ENCODE results near the gene RAB9B.

DNA sequence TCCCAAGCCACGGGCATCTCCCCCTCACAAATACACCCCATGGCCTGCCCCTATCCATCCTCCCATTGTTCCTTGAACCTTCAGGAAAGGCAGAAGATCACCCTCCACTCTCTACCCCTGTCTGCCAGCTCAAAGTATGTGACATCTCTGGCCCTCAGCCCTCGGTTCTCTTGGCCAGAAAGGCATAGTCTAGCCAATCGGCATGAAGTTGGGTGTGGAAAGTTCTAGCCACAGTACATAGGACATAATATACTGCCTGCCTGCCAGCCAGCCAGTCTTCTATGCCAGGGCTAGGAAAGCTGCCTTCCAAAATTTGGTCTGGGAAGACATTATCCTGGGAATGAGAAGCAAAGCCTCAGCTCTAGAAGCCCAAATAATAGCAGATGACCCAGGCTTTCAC is 58.6 kb downstream of the RAB9B start:
- TF ChIP-seq, protein P1, sequence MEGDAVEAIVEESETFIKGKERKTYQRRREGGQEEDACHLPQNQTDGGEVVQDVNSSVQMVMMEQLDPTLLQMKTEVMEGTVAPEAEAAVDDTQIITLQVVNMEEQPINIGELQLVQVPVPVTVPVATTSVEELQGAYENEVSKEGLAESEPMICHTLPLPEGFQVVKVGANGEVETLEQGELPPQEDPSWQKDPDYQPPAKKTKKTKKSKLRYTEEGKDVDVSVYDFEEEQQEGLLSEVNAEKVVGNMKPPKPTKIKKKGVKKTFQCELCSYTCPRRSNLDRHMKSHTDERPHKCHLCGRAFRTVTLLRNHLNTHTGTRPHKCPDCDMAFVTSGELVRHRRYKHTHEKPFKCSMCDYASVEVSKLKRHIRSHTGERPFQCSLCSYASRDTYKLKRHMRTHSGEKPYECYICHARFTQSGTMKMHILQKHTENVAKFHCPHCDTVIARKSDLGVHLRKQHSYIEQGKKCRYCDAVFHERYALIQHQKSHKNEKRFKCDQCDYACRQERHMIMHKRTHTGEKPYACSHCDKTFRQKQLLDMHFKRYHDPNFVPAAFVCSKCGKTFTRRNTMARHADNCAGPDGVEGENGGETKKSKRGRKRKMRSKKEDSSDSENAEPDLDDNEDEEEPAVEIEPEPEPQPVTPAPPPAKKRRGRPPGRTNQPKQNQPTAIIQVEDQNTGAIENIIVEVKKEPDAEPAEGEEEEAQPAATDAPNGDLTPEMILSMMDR (IDR thresholded peaks at IDR 0.05), result no peak
- TF ChIP-seq NFYB (CRISPR knock-in tag; conservative IDR thresholded peaks at IDR 0.05; ENCODE audit: low read depth) (no peak), CREB1 (CRISPR knock-in tag; IDR thresholded peaks at IDR 0.05) (no peak), ZNF317 (CRISPR knock-in tag; IDR thresholded peaks at IDR 0.05; ENCODE audit: borderline replicate concordance, low read depth) (no peak), SP1 (CRISPR knock-in tag; conservative IDR thresholded peaks at IDR 0.05) (no peak), NFE2L1 (CRISPR knock-in tag; IDR thresholded peaks at IDR 0.05) (no peak), ZNF121 (CRISPR knock-in tag; IDR thresholded peaks at IDR 0.05) (no peak)
- TF ChIP-seq, protein P2, sequence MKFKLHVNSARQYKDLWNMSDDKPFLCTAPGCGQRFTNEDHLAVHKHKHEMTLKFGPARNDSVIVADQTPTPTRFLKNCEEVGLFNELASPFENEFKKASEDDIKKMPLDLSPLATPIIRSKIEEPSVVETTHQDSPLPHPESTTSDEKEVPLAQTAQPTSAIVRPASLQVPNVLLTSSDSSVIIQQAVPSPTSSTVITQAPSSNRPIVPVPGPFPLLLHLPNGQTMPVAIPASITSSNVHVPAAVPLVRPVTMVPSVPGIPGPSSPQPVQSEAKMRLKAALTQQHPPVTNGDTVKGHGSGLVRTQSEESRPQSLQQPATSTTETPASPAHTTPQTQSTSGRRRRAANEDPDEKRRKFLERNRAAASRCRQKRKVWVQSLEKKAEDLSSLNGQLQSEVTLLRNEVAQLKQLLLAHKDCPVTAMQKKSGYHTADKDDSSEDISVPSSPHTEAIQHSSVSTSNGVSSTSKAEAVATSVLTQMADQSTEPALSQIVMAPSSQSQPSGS (CRISPR knock-in tag; IDR thresholded peaks at IDR 0.05; ENCODE audit: borderline replicate concordance, low read depth), result no peak
- TF ChIP-seq, protein P3, sequence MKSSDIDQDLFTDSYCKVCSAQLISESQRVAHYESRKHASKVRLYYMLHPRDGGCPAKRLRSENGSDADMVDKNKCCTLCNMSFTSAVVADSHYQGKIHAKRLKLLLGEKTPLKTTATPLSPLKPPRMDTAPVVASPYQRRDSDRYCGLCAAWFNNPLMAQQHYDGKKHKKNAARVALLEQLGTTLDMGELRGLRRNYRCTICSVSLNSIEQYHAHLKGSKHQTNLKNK (CRISPR knock-in tag; IDR thresholded peaks at IDR 0.05), result no peak
- TF ChIP-seq, protein P4, sequence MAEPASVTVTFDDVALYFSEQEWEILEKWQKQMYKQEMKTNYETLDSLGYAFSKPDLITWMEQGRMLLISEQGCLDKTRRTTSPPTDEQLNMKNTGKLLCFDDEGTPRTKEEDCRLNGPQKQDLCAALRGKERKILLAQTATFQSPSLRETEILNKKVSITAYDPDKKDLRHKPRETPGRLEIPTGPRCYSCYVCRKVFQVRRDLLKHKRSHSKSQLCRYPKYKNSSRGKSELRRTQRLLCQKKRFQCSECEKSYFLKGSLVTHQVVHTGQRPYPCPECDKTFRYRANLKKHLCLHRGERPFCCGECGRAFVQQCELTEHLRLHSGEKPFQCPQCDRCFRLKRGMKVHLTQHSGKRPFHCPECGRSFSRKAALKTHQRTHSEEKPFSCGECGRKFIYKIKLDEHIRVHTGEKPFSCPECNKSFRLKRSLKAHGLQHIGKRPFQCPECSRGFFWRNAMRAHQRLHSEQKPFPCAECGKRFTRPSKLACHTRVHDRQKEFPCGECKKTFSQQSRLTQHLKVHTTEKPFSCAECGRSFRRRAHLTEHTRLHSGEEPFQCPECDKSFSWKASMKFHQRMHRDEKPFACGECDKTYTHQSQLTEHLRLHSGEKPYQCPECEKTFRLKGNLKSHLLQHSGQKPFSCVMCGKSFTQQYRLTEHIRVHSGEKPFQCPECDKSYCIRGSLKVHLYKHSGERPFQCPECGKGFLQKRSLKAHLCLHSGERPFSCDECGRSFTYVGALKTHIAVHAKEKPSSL (CRISPR knock-in tag; conservative IDR thresholded peaks at IDR 0.05), result no peak
- TF ChIP-seq, protein P5, sequence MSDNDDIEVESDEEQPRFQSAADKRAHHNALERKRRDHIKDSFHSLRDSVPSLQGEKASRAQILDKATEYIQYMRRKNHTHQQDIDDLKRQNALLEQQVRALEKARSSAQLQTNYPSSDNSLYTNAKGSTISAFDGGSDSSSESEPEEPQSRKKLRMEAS (CRISPR knock-in tag; IDR thresholded peaks at IDR 0.05), result no peak
- TF ChIP-seq, protein P6, sequence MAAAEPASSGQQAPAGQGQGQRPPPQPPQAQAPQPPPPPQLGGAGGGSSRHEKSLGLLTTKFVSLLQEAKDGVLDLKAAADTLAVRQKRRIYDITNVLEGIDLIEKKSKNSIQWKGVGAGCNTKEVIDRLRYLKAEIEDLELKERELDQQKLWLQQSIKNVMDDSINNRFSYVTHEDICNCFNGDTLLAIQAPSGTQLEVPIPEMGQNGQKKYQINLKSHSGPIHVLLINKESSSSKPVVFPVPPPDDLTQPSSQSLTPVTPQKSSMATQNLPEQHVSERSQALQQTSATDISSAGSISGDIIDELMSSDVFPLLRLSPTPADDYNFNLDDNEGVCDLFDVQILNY (CRISPR knock-in tag; IDR thresholded peaks at IDR 0.05), result no peak

All from WTC11 (cell line).